ENCODE data around the gene CLTB. TPM values are rescaled to one million over a fixed set of nuclear protein-coding genes. Genes with fewer than 3 reads are reported as not detected.

CLTB gene
- total and polyA plus RNA-seq, 2 of the 8 experiments (the other 6 are each of a cell fraction or from before 2014, with no cell fraction given), result 25.9 to 34.9 TPM

DNA sequence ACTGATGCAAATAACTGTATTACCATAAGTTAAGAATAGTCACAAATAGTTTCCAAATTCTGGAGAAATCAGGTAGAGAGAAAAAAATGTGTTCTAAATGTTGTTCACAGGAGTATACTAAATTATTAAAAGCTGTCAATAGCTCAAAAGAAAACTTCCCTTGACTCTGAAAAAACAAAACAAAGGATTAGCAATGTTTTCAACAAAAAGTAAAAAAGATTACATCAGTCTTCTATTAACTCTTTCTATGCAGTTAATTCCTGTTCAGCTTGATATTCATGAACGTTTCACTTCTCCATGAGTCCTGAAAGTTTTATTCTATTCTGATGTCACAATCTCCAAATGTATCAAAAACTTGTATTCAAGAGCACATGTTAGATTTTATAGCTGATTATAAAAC, 9.5 kb upstream of the CLTB start:
- no peak for FAIRE-seq
- Histone ChIP-seq H3K4ac (replicated peaks; ENCODE audit: insufficient read length, low read depth, low read length) (no peak overlapping the region), H2BK12ac (ENCODE audit: low read depth, low read length) (no peak overlapping the region), H3K18ac (ENCODE audit: extremely low read depth, low read length) (no peak overlapping the region), H3K4me2 (ENCODE audit: insufficient read depth in 1 of 2, low read depth in 2 of 2, low read length in 2 of 2) (no peak overlapping the region), H3K9me3 (ENCODE audit: insufficient read depth in 2 of 2, low read depth in 1 of 2, low read length in 1 of 2) (peaks cover 15 to 17% of the 10 kb centered on the region in 2 experiments; a peak in 3 of 4 replicates), H2AK5ac (ENCODE audit: low read depth, low read length) (no peak overlapping the region), H3K79me1 (ENCODE audit: low read depth, low read length) (no peaks in the 10 kb centered on the region), H3K4me1 (replicated peaks in 1 of 4; ENCODE audit: control insufficient read depth in 3 of 4, insufficient read depth in 4 of 4, low read length in 3 of 4) (no peaks in the 10 kb centered on the region), H3K56ac (replicated peaks; ENCODE audit: insufficient read length, low read depth, low read length) (no peak overlapping the region), H3K27ac (ENCODE audit: low read depth, low read length) (no peak overlapping the region), H4K20me1 (replicated peaks in 1 of 2; ENCODE audit: control insufficient read depth in 1 of 2, insufficient read depth in 2 of 2, low read length in 2 of 2) (no peaks in the 10 kb centered on the region), H2BK120ac (replicated peaks; ENCODE audit: low read depth, low read length) (no peak overlapping the region), H2BK15ac (ENCODE audit: low read length) (no peak overlapping the region), H2AFZ (ENCODE audit: low read length) (no peak overlapping the region), H4K8ac (ENCODE audit: extremely low read depth, insufficient read depth, low read length) (no peak overlapping the region), H2BK5ac (ENCODE audit: low read depth, low read length) (no peak overlapping the region), H3K9ac (replicated peaks in 1 of 4; ENCODE audit: extremely low read depth in 1 of 4, low read depth in 3 of 4, low read length in 3 of 4) (no peak overlapping the region), H4K5ac (ENCODE audit: insufficient read length, low read depth, low read length) (no peak overlapping the region), H3K14ac (ENCODE audit: insufficient read length) (no peak overlapping the region), H3K79me2 (ENCODE audit: control insufficient read depth in 1 of 2, insufficient read depth in 2 of 2, low read length in 2 of 2) (no peaks in the 10 kb centered on the region), H3K23me2 (ENCODE audit: low read depth, low read length) (no peaks in the 10 kb centered on the region), H3K27me3 (replicated peaks in 1 of 4; ENCODE audit: control insufficient read depth in 3 of 4, extremely low read depth in 1 of 4, insufficient read depth in 3 of 4, low read length in 3 of 4) (no peaks in the 10 kb centered on the region), H3K36me3 (ENCODE audit: control insufficient read depth in 2 of 4, insufficient read depth in 4 of 4, low read length in 3 of 4) (no peaks in the 10 kb centered on the region), H3K4me3 (ENCODE audit: extremely low read depth in 1 of 4, insufficient read depth in 2 of 4, low read depth in 3 of 4, low read length in 4 of 4) (no peak overlapping the region), H2BK20ac (ENCODE audit: low read length) (no peak overlapping the region), H4K91ac (replicated peaks; ENCODE audit: insufficient read length, low read length) (no peak overlapping the region), H3K23ac (ENCODE audit: insufficient read length) (no peak overlapping the region)
- CTCF ChIA-PET (ENCODE audit: partially characterized antibody), result no interaction called here
- 96% methylated on average over 1 of the region's 1 CpG; no CpG with 5 or more reads in 1 of the 2 experiments for WGBS, 2 experiments (ENCODE audit: extremely low coverage in 1 of 2, insufficient coverage in 1 of 2, insufficient read length in 1 of 2, insufficient replicate concordance in 2 of 2, low coverage in 1 of 2, low lambda C conversion rate in 2 of 2, missing lambda C conversion rate in 1 of 2)
- no peak for DNase-seq (ENCODE audit: low read depth in 1 of 2, low spot score in 2 of 2)
- POLR2A ChIA-PET (ENCODE audit: partially characterized antibody), result no interaction called here
- TF ChIP-seq CHD2 (IDR thresholded peaks at IDR 0.05; ENCODE audit: low read length) (no peak), YY1 (IDR thresholded peaks at IDR 0.05; ENCODE audit: low read depth, low read length) (no peak), TEAD4 (IDR thresholded peaks at IDR 0.05; ENCODE audit: low read depth, low read length) (no peak), JUND (IDR thresholded peaks at IDR 0.05; ENCODE audit: low read length) (no peak), SRF (IDR thresholded peaks at IDR 0.05; ENCODE audit: low read depth, low read length) (no peak), SIN3A (conservative IDR thresholded peaks at IDR 0.05 in 1 of 2, IDR thresholded peaks at IDR 0.05 in 1 of 2; ENCODE audit: low read depth in 1 of 2, low read length in 2 of 2) (no peak), RXRA (IDR thresholded peaks at IDR 0.05; ENCODE audit: insufficient read depth, low read depth, low read length) (no peak), HDAC6 (IDR thresholded peaks at IDR 0.05; ENCODE audit: low read depth, low read length) (no peak), ZNF274 (IDR thresholded peaks at IDR 0.05; ENCODE audit: borderline replicate concordance, extremely low read depth, low read length) (no peak), RFX5 (IDR thresholded peaks at IDR 0.05; ENCODE audit: borderline replicate concordance, low read depth, low read length) (no peak)

Measured in H1 (cell line).